ENCODE results near the gene LHPP.
"Not testable (repeated sequence)": the region's sequence is repeated elsewhere in the genome, so short reads cannot be mapped to it uniquely, and the experiment has no call there.

Gene LHPP

DNA sequence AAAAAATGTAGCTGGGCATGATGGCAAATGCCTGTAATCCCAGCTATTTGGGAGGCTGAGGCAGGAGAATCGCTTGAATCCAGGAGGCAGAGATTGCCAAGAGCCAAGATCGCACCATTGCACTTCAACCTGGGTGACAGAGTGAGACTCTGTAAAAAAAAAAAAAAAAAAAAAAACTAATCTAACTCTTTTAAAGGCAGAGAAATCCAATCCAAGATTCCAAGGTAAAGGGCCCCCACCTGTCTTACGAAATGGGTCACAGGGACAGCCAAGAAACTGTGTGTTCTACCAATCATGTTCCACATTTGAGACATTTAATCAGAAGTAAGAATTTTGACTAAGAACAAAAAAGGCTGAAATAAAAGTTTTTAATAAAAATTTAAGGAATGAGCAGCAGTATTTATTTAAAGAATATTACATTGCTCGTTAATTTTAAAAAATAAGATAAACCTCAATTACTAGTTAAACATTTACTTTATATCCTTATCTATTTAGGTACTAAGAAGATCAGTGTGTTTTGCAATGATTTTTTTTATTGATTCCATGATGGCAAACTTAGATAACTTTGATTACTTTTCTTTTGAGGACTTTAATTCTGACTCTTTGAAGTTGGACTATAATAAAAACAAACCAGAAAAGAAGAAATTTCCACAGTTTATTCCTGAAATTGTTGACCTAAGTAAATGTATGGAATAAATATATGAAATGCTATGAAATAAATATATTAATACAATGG lies 36.2 kb upstream of the LHPP start:
- no peak overlapping the region for H3K9ac ChIP-seq (ENCODE audit: low read depth, low read length)
- peaks cover 62% of the 10 kb centered on the region for H3K27me3 ChIP-seq (ENCODE audit: control insufficient read depth, insufficient read depth, low read length)
- no peaks in the 10 kb centered on the region for H3K9me3 ChIP-seq (replicated peaks; ENCODE audit: low read length)
- no peaks in the 10 kb centered on the region for H3K36me3 ChIP-seq (ENCODE audit: insufficient read depth, low read length)
- no peak overlapping the region for H3K4me3 ChIP-seq (ENCODE audit: low read length)
- H3K4me1 ChIP-seq (ENCODE audit: control insufficient read depth, insufficient read depth, low read length): no peaks in the 10 kb centered on the region
- no peak overlapping the region for H3K4me2 ChIP-seq (ENCODE audit: low read length)

DNA sequence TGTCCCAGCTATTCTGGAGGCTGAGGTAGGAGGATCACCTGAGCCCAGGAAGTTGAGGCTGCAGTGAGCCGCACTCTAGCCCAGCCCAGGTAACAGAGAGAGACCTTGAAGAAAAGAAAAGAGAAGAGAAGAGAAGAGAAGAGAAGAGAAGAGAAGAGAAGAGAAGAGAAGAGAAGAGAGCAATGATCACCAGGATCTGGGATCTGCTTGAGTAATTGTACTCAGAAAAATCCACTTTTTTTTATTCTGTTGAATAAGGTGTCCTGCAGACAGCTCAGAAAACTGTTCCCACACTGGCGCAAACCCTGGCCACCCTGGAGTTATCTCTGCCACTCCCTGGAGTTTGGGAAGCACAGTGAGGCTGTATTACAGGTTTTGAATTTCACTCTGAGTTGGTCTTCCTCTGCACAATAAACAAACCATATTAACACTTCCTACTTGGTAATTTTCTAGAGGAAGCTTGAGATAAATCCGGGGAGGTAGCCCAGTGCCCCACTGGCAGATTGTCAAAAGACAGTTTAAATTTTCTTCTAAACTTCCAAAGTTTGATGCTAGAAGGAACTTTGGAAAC lies 33.3 kb upstream of the LHPP start:
- Histone ChIP-seq H3K36me3 (ENCODE audit: insufficient read depth, low read length) (no peaks in the 10 kb centered on the region), H3K4me3 (ENCODE audit: low read length) (no peak overlapping the region), H3K9ac (ENCODE audit: low read depth, low read length) (no peak overlapping the region), H3K9me3 (replicated peaks; ENCODE audit: low read length) (no peaks in the 10 kb centered on the region), H3K4me1 (ENCODE audit: control insufficient read depth, insufficient read depth, low read length) (no peaks in the 10 kb centered on the region), H3K27me3 (ENCODE audit: control insufficient read depth, insufficient read depth, low read length) (peaks cover 49% of the 10 kb centered on the region), H3K4me2 (ENCODE audit: low read length) (no peak overlapping the region)

DNA sequence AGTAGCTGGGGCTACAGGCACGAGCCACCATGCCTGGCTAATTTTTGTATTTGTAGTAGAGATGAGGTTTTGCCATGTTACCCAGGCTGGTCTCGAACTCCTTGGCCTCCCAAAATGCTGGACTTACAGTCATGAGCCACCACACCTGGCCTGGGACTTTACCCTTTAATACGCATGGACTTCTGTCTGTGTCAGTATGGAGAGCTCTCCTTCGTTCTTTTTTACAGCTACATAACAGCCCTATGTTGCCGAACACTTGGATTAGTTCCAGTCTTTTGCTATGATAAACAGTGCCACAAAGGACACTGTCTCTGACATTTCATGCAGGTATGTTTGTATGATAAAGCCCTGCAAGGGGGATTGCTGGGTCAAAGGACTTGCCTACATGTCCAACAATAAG lies 32.0 kb upstream of the LHPP start:
- H3K4me2 ChIP-seq (ENCODE audit: low read length): no peak overlapping the region
- no peaks in the 10 kb centered on the region for H3K36me3 ChIP-seq (ENCODE audit: insufficient read depth, low read length)
- no peak overlapping the region for H3K4me3 ChIP-seq (ENCODE audit: low read length)
- H3K9me3 ChIP-seq (replicated peaks; ENCODE audit: low read length): no peaks in the 10 kb centered on the region
- H3K4me1 ChIP-seq (ENCODE audit: control insufficient read depth, insufficient read depth, low read length): no peaks in the 10 kb centered on the region
- no peak overlapping the region for H3K9ac ChIP-seq (ENCODE audit: low read depth, low read length)
- H3K27me3 ChIP-seq (ENCODE audit: control insufficient read depth, insufficient read depth, low read length): peaks cover 41% of the 10 kb centered on the region

DNA sequence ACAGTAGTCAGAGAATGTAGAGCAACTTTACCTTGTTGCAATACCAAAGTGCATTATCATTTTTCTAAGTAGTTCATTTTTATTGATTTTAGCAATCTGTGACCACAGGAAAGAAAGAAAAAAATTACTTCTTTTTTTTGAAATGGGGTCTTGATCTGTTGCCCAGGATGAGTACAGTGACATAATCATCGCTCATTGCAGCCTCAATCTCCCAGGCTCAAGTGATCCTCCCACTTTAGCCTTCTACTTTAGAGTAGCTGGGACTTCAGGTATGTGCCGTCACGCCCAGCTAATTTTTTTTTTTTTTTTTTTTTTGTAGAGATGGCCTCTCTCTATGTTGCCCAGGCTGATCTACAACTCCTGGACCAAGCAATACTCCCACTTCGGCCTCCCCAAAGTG lies 31.5 kb upstream of the LHPP start:
- Histone ChIP-seq H3K27me3 (ENCODE audit: control insufficient read depth, insufficient read depth, low read length) (peaks cover 41% of the 10 kb centered on the region), H3K4me3 (ENCODE audit: low read length) (no peak overlapping the region), H3K4me1 (ENCODE audit: control insufficient read depth, insufficient read depth, low read length) (no peaks in the 10 kb centered on the region), H3K9ac (ENCODE audit: low read depth, low read length) (no peak overlapping the region), H3K36me3 (ENCODE audit: insufficient read depth, low read length) (no peaks in the 10 kb centered on the region), H3K4me2 (ENCODE audit: low read length) (no peak overlapping the region), H3K9me3 (replicated peaks; ENCODE audit: low read length) (no peaks in the 10 kb centered on the region)

DNA sequence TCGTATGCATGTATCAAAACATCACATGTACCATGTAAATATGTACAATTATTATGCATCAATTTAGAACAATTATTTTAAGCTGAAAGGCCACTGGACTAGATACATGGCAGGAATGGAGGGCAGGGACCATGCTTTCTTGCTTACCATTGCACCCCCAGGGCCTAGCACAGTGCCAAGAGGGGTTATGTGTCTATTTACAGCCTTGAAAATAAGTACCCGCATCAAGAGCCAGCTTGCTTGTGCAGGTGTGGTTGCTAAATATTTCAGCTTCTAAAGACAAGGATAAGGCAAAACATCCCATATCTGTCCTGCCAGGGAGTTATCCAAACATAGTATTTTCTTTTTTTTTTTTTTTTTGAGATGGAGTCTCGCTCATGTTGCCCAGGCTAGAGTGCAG lies 28.2 kb upstream of the LHPP start:
- Histone ChIP-seq H3K9me3 (replicated peaks; ENCODE audit: low read length) (no peaks in the 10 kb centered on the region), H3K4me1 (ENCODE audit: control insufficient read depth, insufficient read depth, low read length) (no peaks in the 10 kb centered on the region), H3K4me3 (ENCODE audit: low read length) (no peak overlapping the region), H3K9ac (ENCODE audit: low read depth, low read length) (no peak overlapping the region), H3K4me2 (ENCODE audit: low read length) (no peak overlapping the region), H3K27me3 (ENCODE audit: control insufficient read depth, insufficient read depth, low read length) (peaks cover 21% of the 10 kb centered on the region), H3K36me3 (ENCODE audit: insufficient read depth, low read length) (no peaks in the 10 kb centered on the region)

DNA sequence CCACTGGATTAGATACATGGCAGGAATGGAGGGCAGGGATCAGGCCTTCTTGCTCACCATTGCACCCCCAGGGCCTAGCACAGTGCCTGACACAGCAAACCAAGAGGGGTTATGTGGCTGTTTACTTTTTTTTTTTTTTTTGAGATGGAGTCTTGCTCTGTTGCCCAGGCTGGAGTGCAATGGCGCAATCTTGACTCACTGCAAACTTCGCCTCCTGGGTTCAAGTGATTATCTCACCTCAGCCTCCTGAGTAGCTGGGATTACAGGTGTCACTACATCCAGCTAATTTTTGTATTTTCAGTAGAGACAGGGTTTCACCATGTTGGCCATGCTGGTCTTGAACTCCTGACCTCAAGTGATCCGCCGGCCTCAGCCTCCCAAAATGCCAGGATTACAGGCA lies 25.9 kb upstream of the LHPP start:
- not testable (repeated sequence) for H3K4me3 ChIP-seq (ENCODE audit: low read length); H3K4me2 ChIP-seq (ENCODE audit: low read length)

DNA sequence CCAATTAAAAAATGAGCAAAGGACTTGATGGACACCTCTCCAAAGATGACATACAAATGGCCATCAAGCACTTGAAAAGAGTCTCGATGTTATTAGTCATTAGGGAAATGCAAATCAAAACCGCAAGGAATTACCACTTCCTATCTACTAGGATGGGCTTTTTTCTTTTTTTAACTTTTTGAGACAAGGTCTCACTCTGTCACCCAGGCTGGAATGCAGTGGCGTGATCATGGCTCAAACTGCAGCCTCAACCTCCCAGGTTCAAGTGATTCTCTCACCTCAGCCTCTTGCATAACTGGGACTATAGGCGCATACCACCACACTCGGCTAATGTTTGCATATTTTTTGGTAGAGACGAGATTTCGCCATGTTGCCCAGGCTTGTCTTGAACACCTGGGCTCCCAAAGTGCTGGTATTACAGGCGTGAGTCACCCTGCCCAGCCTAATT lies 25.4 kb upstream of the LHPP start:
- H3K36me3 ChIP-seq (ENCODE audit: insufficient read depth, low read length): no peaks in the 10 kb centered on the region
- H3K4me1 ChIP-seq (ENCODE audit: control insufficient read depth, insufficient read depth, low read length): no peaks in the 10 kb centered on the region
- H3K4me2 ChIP-seq (ENCODE audit: low read length): no peak overlapping the region
- H3K27me3 ChIP-seq (ENCODE audit: control insufficient read depth, insufficient read depth, low read length): peaks cover 1% of the 10 kb centered on the region
- no peak overlapping the region for H3K9ac ChIP-seq (ENCODE audit: low read depth, low read length)
- no peaks in the 10 kb centered on the region for H3K9me3 ChIP-seq (replicated peaks; ENCODE audit: low read length)
- no peak overlapping the region for H3K4me3 ChIP-seq (ENCODE audit: low read length)

More for the DNA sequence above, 25.9 kb upstream of the LHPP start:
- not testable (repeated sequence) for H3K4me1 ChIP-seq (ENCODE audit: control insufficient read depth, insufficient read depth, low read length); H3K9ac ChIP-seq (ENCODE audit: low read depth, low read length); H3K27me3 ChIP-seq (ENCODE audit: control insufficient read depth, insufficient read depth, low read length); H3K36me3 ChIP-seq (ENCODE audit: insufficient read depth, low read length); H3K9me3 ChIP-seq (replicated peaks; ENCODE audit: low read length)

DNA sequence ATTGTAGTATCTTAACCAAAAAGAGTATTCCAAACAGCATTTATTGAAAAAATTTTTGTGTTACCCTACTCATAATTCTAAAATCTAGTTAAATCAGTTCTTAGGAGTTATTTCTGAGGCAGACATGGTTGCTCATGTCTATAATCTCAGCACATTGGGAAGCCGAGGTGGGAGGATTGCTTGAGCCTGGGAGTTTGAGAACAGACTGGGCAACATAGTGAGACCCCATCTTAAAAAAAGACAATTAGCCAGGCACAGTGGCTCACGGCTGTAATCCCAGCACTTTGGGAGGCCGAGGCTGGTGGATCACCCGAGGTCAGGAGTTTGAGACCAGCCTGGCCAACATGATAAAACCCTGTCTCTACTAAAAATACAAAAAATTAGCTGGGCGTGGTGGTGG lies 19.9 kb upstream of the LHPP start:
- H3K9ac ChIP-seq (ENCODE audit: low read depth, low read length); H3K9me3 ChIP-seq (replicated peaks; ENCODE audit: low read length); H3K4me3 ChIP-seq (ENCODE audit: low read length); H3K4me1 ChIP-seq (ENCODE audit: control insufficient read depth, insufficient read depth, low read length); H3K4me2 ChIP-seq (ENCODE audit: low read length); H3K36me3 ChIP-seq (ENCODE audit: insufficient read depth, low read length): not testable (repeated sequence)
- peaks cover 40% of the 10 kb centered on the region for H3K27me3 ChIP-seq (ENCODE audit: control insufficient read depth, insufficient read depth, low read length)

DNA sequence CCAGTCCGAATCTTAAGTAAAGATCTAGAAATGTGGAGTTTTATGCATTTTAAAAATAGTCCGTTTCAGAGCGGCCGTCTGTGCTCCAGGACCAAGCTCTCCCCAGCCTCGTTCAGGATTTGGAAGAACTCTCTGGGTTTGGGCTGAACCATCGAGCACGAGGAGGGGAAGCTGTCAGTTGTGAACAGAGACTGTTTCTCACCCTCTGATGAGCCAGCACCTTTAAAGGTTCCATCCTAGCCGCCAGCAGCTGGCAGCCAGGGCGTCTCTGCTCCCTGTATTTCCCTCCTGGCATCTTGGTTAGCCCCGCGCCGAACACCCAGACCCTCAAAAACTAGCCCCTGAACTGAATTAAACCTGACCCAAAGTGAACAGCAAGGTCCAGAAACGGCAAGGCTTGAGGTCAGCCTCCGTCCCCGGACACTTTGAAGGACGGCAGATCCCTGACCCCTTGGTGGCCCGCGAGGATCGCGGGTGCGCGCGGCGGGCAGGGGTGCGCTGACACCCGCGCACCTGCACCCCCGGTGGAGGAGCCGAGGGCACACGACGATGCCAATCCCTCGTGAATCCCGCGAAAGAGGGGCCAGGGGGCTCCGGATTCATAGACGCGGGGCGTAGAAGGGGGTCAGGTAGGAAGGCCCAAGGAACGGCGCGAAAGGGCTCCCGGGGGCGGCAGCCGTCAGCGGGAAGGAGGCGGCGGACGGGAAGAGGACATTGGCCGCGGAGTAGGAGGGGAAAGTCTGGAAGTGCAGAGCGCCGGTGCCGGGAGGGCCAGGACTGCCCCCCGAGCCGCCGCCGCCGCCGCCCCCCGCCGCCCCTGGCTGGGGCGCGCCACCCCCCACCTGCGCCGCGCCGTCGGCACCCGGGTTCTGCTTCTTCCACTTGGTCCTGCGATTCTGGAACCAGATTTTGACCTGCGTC lies 14.5 kb upstream of the LHPP start:
- no peak overlapping the region for H3K4me2 ChIP-seq (ENCODE audit: low read length)
- H3K36me3 ChIP-seq (ENCODE audit: insufficient read depth, low read length): no peaks in the 10 kb centered on the region
- no peak overlapping the region for H3K4me3 ChIP-seq (ENCODE audit: low read length)
- peaks cover 8% of the 10 kb centered on the region for H3K4me1 ChIP-seq (ENCODE audit: control insufficient read depth, insufficient read depth, low read length)
- H3K9me3 ChIP-seq (replicated peaks; ENCODE audit: low read length): no peaks in the 10 kb centered on the region
- no peak overlapping the region for H3K9ac ChIP-seq (ENCODE audit: low read depth, low read length)
- H3K27me3 ChIP-seq (ENCODE audit: control insufficient read depth, insufficient read depth, low read length): peaks cover 86% of the 10 kb centered on the region

DNA sequence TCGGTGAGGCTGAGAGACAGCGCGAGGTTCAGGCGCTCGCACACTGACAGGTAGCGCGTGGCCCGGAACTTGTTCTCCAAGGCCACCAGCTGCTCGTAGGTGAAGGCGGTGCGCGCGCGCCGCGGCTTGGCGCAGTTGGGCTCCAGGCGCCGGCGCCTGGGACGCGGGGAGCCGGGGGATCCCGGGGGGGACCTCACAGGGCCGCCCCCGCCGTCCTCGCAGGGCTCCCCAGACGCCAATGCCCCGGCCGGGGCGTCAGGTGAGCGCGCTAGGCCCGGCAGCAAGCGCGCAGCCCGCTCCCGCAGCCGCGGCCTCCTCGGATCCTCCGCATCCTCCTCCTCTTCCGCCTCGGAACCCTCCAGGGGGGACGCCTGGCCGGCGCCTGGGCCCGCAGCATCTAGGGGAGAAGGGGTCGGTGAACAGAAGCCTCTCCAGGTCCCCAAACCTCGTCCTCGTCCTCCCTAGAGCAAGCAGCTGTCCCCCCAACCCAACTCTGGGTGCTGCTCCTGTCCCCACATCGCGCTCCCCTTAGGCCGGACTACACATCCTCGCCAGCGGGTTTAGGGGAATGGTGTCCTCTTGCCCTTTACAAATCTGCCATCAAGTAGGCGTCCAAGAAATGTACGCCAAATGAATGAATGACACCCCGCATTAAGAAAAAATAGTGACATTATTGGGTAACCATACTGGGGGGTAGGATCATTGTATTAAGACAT lies 13.7 kb upstream of the LHPP start:
- Histone ChIP-seq H3K4me1 (ENCODE audit: control insufficient read depth, insufficient read depth, low read length) (peaks cover 8% of the 10 kb centered on the region), H3K4me3 (ENCODE audit: low read length) (no peak overlapping the region), H3K4me2 (ENCODE audit: low read length) (no peak overlapping the region), H3K27me3 (ENCODE audit: control insufficient read depth, insufficient read depth, low read length) (peaks cover 90% of the 10 kb centered on the region), H3K36me3 (ENCODE audit: insufficient read depth, low read length) (no peaks in the 10 kb centered on the region), H3K9ac (ENCODE audit: low read depth, low read length) (no peak overlapping the region), H3K9me3 (replicated peaks; ENCODE audit: low read length) (no peaks in the 10 kb centered on the region)

DNA sequence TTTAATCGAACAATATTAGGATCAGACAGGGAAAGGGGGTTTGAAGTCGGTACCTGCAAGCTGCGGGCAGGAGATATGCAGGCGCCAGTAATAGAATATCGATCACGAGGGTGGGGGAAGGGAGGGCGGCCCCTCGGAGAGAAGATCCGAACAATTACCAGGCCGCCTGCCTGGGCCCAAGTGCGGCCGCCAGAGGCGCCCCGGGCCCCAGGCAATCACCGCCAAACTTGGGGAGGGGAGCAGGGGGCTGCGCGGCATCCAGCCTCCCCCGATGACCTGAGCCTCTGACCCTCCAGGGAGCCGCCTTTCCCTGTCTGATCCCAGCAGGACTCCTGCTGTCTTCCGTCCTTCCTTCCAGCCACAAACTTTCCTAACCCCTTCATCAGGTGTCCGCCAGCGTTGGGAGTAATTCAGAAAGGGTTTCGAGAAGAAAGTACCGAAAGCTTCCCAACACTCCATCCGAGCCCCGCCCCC lies 12.9 kb upstream of the LHPP start:
- Histone ChIP-seq H3K27me3 (ENCODE audit: control insufficient read depth, insufficient read depth, low read length) (peaks cover 91% of the 10 kb centered on the region), H3K4me3 (ENCODE audit: low read length) (no peak overlapping the region), H3K36me3 (ENCODE audit: insufficient read depth, low read length) (no peaks in the 10 kb centered on the region), H3K9me3 (replicated peaks; ENCODE audit: low read length) (no peaks in the 10 kb centered on the region), H3K9ac (ENCODE audit: low read depth, low read length) (no peak overlapping the region), H3K4me2 (ENCODE audit: low read length) (peak overlapping the region; percentile 67), H3K4me1 (ENCODE audit: control insufficient read depth, insufficient read depth, low read length) (peaks cover 8% of the 10 kb centered on the region)
